ENCODE results near the gene ETFB.
"Not testable (repeated sequence)": the region's sequence is repeated elsewhere in the genome, so short reads cannot be mapped to it uniquely, and the experiment has no call there.

The ETFB gene

DNA sequence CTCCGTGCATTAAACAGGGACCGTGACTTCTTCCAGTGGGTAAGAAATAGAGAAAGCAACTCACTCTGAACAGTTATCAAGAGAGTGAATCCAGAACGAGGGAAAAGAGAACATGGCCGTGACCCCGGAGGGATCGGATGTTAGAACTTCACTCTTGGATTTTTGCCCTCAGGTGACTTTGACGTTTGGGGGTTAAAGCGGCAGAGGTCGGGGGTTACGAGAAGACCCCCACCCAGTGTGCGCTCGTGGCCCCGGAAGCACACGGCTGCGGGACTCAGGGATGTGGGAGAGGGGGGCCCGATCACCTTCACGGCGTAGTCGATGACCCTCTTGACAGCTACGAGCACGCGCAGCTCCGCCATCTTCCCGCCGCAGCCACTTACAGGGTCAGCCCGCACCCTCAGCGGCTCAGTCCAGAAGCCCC, at the start of gene ETFB:
Gene ETFB (minus strand): TSS at position 424 of the 424 bp plus-strand sequence. CDS start 62 bp downstream, at position 362.
- no peak for DNase-seq (ENCODE audit: low read depth in 1 of 2, low spot score in 1 of 2)

DNA sequence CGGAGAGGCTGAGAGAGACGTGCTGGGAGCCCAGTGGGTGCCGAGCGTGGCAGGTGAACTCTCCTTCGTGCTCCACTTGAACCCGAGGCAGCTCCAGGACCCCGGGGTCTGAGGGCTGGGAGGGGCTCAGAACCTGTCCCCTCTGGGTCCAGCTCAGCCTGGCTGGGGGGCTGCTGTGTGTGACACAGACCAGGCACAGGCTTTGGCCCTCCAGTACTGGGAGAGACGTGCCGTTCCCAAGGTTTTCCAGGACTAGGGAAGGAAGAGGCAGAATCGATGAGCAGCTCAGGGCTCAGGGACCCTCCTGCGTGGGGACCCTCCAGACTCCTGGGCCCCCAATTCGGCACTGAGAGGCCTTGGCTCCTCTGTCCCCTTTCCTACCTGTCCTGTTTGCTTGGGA, 49.0 kb upstream of the ETFB start:
- DNase-seq (ENCODE audit: low read depth in 1 of 2, low spot score in 1 of 2), result no peak

DNA sequence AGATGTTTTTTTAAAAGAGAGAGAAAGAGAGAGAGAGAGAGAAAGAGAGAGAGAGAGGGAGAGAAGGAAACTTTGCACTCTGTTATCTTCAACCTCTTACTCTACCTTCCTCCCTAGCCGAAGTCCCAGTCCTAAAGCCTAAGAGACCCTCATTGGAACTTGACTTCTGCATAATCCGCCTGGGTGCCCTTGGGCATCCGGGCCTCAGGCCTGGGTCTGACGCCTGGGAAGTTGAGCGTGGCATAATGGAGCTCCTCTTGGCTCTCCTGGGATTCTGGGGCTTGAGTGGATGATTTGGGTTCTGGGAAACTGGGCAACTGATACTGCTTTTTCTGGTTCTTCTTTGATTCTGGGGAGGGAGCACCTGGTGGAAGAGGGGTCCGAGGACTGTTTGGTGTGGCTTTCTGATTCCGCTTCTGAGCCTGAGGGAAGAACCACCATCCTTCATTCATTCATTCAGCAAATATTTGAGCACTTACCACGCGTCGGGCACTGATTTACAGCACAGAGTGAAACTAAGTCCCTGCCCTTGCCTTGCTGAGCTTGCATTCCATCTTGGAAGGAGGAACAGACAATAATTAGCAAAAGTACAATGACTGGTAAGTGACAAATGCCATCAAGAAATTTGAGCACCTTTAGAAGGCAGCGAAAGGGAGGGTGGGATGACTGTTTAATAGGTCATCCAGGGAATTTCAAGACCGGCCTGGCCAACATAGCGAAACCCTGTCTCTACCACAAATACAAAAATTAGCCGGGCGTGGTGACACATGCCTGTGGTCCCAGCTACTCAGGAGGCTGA, 45.0 kb upstream of the ETFB start:
- DNase-seq (ENCODE audit: low read depth in 1 of 2, low spot score in 1 of 2), result no peak

DNA sequence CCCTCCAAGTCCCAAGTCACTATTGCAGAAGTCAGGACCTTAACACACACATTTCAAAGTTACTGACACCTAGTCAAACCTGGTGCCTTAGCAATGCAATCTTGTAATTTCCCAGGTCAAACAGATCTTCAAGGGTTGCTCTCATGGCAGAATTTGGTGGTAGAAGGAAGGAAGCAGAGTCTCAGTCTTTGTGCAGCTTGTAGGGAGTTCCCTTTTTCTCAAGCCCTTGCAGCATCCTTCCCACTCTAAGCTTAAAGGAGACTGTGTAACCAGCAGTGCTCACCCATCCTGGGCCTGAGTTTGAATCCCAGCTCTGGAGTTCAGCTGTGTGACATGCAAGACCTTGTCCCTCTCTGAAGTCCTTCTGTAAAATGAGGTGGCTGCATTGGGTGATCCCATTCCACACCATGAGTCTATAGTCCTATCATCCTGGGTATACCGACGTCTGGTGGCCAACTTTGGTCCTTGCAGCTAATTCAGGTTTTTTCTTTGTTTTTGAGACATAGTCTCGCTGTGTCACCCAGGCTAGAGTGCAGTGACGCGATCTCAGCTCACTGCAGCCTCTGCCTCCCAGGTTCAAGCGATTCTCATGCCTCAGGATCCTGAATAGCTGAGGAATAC, 41.4 kb upstream of the ETFB start:
- no peak for DNase-seq (ENCODE audit: low read depth in 1 of 2, low spot score in 1 of 2)

DNA sequence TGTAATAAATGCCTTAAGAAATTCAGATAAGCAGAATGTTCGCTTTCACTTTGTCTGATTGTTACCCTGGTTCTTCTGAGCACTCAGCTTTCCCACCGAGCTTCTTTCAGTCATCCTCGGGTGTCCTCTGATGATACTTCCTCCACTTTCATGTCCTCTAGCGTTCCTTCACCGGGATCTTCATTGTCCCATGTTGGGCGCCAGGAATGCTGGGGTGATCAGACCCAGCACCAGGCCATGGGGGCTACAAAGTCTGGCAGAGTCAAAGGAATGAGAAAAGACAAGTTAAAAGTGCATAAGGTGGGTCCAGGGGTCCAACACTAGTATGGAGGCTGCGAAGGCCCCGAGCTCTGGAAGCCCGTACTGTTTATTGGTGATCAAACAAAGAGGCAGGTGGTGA, 35.9 kb upstream of the ETFB start:
- no peak for DNase-seq (ENCODE audit: low read depth in 1 of 2, low spot score in 1 of 2)

DNA sequence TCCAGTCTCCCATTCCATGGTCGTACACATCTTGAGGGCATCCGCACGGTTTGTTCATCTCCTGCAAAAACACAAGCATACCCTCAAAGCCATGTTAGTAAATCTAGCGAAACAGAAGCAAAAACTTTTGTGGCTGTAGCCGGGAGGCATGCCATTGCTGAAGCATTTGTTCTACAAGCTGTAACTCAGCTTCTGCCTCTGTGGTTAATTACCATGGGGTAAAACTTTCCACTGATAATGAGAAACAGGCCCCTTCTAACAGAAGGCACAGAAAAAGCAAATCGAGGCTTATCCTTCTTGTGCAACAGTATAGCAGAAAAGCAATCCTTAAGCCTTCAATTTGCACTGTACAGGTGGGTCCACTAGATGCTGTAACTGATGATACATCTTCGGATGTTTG, 33.7 kb upstream of the ETFB start:
- not testable (repeated sequence) for DNase-seq (ENCODE audit: low read depth in 1 of 2, low spot score in 1 of 2)

DNA sequence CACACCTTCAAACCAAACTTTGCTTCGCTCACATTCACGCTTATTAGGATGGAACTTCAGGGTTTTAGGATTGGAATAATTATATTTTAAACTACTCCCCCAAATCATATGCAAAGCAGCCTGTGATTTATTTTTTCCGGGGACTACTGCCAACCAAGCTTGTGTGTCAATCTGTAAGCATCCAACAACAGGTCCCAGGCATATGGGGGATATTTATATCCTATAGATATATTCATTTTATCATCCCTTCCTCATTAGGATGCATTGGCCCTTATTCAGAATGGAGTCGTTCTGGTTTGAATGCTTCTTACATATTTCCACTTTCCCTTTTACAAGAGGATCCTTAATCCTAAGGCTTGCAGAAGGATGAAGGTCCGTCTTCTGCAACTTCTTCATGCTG, 33.0 kb upstream of the ETFB start:
- DNase-seq (ENCODE audit: low read depth in 1 of 2, low spot score in 1 of 2), result no peak

DNA sequence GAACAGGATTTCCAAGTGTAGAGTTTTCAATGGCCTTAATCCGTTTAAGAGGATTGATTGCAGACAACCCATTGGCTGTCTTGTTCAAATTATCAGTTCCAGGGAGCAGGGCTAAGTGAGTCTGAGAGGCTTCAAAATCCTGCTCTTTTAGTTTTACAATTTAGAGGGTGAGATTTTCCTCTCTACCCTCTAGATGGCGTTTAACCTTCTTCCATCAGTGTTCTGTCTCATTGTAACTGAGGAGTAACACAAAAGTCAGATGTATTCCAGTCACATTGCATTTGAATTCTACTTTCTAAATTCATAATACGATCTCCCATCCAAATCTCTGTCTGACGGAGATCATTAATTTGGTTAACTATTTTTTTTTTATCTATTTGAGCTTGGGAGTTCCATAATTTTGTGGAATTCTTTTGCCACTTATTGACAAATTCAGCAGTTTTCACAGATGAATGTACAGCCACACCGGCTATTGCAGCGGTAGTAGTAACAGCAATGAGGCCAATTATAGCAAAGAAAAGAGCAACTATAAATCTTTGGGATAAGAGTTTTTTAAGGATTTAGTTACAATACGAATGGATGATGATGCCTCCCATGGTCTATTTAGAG, 32.0 kb upstream of the ETFB start:
- DNase-seq (ENCODE audit: low read depth in 1 of 2, low spot score in 1 of 2), result no peak

DNA sequence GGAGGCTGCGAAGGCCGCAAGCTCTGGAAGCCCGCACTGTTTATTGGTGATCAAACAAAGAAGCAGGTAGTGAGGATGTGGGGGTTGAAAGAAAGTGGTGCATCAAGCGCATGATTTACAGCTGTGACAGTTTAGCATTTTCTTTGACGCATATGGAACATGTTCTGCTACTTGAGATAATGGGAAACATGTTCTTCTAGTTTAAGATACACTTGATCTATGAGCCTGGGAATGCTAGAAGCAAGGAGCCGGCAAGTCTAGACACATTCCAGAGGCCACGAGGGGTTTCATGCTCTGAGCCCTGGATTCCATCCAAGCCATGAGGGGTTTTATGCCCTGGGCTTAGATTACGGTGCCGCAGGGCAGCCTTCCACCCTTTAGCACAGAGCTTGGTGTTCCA, 31.3 kb upstream of the ETFB start:
- not testable (repeated sequence) for DNase-seq (ENCODE audit: low read depth in 1 of 2, low spot score in 1 of 2)

DNA sequence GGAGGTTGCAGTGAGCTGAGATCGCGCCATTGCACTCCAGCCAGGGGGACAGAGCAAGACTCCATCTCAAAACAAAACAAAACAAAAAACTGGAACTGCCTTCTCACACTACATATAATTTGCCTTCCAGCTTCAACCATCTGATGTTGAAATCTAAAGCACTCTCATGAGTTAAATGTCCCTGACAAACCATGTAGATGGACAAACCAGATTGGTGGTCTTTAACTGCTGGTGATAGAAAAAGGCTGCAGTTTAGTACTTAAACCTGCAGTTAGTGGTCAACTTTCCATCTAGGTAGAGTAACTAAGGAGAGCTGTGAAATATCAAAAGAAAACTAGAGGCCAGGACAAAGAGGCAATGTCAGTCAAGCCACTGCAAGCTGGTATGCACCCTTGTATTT, 30.0 kb upstream of the ETFB start:
- no peak for DNase-seq (ENCODE audit: low read depth in 1 of 2, low spot score in 1 of 2)

DNA sequence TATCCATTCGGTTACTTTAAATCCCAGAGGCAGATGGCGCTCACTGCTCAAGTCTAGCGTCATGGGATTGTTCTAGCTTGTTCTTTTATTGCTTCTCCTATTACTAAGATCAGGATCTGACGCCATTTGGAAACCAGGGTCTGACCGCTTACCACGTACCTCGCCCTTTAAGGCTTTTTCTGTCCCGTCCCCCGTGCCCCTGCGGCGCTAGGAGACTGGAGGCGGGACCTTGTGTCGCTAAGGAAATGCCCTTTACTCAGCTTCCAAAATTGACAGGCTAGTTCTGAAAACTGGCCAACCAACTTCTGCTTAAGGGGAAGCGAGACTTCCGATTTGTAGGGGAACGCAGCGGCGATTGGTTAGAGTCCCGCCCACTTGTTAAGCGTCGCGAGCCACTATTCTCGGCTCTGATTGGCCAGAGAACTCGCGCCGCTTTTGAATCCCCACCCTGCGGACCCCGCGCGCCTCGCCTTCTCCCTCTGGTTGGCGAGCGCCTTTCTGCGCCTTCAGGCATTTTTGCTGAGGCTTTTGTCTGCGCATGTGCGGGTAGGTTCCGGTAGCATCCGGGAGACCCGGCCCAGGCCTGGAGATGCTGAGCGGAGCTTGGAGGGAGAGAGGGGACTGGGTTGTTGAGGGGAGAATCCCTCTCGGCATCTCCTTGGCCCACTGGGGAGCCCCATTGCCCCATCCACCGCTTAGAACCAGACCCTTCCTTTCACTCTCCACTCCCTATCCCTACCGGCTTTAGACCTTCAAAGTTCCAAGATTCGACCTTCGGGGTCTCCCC, 28.1 kb upstream of the ETFB start:
- DNase-seq (ENCODE audit: low read depth in 1 of 2, low spot score in 1 of 2), result peak; percentile 65

DNA sequence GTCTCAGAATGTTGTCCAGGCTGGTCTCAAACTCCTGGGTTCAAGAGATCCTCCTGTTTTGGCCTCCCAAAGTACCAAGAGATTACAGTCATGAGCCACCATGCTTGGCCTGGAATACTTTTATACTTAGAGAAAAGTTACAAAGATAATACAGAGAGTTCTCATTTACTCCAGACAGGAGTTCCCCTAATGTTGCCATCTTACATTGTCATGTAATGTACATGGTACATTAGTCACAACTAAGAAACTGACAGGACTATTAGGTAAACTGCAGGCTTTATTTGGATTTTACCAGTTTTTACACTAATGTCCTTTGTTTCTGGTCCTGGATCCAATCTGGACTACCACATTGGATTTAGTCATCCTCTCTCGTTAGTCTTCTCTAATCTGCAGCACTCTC, 26.5 kb upstream of the ETFB start:
- DNase-seq (ENCODE audit: low read depth in 1 of 2, low spot score in 1 of 2), result no peak

DNA sequence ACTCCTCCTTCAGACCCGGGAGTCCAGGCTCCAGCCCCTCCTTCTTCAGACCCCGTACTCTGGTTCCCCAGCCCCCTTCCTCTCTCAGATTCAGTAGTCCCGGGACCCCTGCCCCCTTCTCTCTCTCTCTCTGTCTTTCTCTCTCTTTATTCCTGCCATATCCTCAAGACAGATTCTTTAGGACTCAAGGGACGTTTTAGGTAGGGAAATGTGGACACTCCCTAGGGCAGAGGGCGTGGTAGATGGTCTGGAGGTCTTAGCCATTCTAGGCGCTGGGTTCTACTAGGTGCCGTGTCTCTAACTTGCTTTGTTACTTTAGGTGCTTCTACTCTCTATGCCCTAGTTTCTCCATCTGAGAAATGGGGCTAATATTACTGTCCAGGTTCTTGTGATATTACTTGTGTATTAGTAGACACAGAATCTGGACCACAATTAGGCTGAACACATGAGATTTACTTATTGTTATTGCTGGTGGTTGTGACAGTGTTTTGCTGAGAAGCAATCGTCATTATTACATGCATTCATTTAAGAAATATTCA, 25.0 kb upstream of the ETFB start:
- no peak for DNase-seq (ENCODE audit: low read depth in 1 of 2, low spot score in 1 of 2)

DNA sequence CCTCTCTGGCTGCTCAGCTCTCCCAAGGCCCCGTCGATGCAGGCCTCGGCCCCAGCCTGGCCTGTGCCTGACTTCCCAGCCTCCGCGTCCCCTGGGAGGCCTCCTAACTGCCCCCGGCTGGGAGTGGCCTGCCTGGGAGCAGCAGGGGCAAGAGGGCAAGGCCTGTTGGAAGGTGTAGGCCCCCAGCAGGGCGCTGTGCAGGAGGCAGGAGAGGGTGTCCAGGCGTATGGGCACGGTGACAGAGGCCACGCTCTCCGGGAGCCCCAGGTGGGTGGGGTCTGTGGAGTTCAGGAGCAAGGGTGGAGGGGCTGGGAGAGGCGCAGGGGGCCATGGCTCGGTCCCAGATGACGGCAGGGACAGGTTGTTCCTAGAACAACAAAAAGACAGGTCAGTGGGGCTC, 23.0 kb upstream of the ETFB start:
- DNase-seq (ENCODE audit: low read depth in 1 of 2, low spot score in 1 of 2), result no peak

DNA sequence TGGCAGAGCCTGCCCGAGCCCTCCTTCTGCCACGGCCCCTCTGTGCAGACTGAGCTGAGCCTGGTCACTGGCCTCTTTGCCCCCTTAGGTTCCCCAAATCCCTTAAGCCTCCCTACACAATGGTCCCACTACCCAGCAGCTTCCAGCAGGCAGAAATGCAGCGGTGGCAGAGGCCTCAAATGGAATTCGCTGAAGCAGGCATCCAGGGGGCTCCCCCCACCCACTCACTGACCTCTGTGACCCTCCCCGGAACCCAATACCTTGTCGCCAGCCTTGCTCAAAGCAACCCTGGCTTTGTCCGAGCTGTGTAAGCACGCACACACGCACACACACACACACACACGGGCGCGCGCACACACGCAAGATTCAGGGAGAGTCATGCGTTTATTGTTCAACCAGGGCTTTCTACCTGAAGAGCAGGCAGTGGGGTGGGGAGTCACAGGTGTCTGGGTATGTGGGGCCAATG, 21.8 kb upstream of the ETFB start, which contains the start of gene LIM2:
Gene LIM2 (minus strand): TSS at position 51 of the 466 bp plus-strand sequence. CDS start 531 bp downstream, outside the sequence.
- no peak for DNase-seq (ENCODE audit: low read depth in 1 of 2, low spot score in 1 of 2)

DNA sequence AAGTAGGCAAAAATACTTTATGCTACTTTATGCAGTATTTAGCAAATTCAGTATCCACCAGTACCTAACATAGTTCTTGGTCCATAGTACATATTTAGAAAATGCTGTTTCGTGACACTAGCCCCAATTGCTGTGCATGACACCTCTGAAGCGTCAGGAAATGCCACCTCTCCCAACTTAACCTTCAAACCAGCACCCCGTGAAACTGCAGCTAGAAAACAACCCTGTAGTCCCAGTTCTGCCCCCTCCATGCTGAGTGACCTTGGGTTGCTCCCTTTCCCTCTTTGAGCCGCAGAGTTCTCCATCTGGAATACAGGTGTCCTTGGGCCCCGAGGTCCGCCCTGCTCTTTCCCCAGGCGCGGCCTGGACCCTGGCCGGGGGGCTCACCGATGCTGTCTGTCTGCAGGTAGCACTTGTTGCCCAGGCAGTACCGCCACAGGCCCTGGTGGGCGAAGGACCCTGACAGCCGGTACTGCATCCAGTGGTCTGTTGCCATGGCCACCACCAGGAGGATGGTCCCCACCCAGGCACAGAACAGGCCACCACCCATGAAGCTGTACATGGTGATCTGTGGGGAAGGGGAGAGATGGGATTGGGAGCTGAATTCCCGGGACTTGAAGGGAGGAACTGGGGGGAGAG, 20.8 kb upstream of the ETFB start:
- no peak for DNase-seq (ENCODE audit: low read depth in 1 of 2, low spot score in 1 of 2)

DNA sequence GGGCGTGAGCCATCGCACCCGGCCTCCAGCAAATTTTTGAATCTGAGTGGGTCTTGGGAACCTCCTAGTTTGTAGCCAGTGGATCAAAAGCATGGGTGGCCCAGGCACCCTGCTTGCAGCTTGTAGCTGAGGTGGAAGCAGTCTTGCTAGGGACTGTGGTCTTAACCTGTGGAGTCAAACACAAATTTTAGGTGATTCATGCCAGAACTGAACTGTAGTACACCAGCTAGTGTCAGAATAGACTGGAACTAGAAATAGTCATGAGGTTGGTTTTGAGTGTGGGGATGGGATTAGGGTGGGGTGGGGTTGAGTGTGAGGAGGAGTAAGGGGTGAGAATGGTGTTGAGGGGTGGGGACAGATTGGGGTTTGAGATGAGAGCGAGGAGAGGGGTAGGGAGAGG, 15.8 kb upstream of the ETFB start:
- no peak for DNase-seq (ENCODE audit: low read depth in 1 of 2, low spot score in 1 of 2)

DNA sequence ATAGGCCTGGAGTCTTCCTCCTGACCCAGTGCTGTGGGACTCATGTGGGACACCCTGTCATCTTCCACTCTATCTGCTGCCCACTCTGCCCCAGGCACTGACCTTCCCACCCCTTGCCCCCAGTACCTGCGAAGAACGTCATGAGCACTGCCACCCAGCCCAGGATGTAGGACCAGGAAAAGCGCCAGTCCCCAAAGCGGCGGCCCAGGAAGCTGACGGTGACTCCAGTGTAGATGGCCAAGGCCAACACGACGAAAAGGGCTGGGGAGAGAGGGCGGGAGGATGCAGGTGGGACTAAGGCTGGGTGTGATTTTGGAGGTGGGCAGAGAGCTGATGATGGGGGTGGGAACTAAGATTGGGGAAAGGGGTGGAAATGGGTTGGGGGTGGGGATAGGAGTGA, 14.2 kb upstream of the ETFB start:
- DNase-seq (ENCODE audit: low read depth in 1 of 2, low spot score in 1 of 2), result no peak

DNA sequence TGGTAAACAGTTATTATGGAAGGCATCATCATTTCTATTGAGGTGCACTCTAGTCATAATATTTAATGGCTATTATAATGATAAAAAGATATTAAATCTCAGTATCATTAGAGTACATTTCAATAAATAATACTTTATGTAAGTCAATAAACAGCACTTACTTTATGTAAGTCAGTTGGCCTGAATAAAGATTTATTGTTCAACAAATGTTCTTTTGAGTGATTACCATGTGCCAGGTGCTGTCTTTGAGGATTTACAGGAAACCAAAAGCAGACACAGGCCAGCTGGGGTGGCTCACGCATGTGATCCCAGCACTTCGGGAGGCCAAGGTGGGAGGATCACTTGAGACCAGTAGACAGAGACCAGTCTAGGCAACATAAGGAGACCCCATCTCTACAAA, 11.2 kb upstream of the ETFB start:
- no peak for DNase-seq (ENCODE audit: low read depth in 1 of 2, low spot score in 1 of 2)

DNA sequence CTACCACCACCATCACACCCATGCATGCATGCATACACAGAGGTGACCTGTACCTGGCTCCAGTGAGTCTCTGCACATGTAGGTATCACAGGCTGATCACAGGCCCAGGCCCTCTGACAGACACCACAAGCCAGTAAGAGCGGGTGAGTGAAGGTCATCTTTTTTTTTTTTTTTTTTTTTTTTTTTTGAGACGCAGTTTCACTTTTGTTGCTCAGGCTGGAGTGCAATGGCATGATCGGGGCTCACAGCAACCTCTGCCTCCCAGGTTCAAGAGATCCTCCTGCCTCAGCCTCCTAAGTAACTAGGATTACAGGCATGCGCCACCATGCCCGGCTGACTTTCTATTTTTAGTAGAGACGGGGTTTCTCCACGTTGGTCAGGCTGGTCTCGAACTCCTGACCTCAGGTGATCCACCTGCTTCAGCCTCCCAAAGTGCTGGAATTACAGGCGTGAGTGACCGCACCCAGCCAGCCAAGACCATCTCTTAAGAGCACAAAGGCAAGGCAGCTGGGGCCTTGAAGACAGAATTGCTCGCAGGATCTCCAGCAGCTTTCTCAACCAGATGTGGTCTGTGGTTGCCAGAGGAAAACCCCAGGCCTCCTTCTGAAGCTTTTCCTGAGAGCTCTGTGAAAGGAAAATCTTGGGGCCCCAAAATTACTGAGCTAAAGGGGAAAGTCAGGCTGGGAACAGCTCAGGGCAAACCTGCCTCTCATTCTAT, 9.5 kb upstream of the ETFB start:
- DNase-seq (ENCODE audit: low read depth in 1 of 2, low spot score in 1 of 2), result no peak

Measured in stimulated activated CD4-positive, alpha-beta T cell treated with anti-CD3 and anti-CD28 coated beads, Interleukin-15, amount 100 ng/mL, for 1 hour (primary cell).